Measurements from ENCODE around the gene STAT5A. TPM values are rescaled to one million over a fixed set of nuclear protein-coding genes. Genes with fewer than 3 reads are reported as not detected.

STAT5A gene
- total RNA-seq, 1 experiment from 2014 or later, result 0.91 TPM

DNA sequence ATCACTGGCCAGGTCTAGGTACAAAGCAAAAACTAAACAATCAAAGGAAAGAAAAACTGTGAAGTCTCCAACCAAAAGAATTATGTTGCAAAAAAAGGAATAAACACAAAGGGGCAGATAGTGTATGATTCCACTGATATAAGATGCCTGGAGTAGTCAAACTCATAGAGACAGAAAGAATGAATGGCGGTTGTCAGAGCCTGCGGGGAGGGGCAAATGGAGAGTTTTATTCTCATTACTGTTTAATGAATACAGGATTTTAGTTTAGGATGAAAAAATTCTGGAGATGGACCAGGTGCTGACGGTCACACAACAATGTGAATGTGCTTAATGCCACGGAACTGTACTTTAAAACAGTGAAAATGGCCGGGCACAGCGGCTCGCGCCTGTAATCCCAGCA lies 32.9 kb upstream of the STAT5A start:
- H3K79me2 ChIP-seq (ENCODE audit: insufficient read depth, low read length), result no peaks in the 10 kb centered on the region
- H4K20me1 ChIP-seq (ENCODE audit: insufficient read depth), result no peaks in the 10 kb centered on the region
- H3K27me3 ChIP-seq (ENCODE audit: insufficient read depth, low read length), result no peaks in the 10 kb centered on the region
- no peak overlapping the region for H3K9ac ChIP-seq (ENCODE audit: low read length)
- BruUV-seq (replicated peaks), result no TSS peak
- H3K27ac ChIP-seq (ENCODE audit: low read depth, low read length), result no peak overlapping the region
- intact Hi-C loops (cut with micrococcal nuclease), result no loop called here
- peak overlapping the region; percentile 48 for H3K4me2 ChIP-seq (ENCODE audit: low read length)
- no peaks in the 10 kb centered on the region for H3K9me3 ChIP-seq (ENCODE audit: control insufficient read depth in 1 of 2, insufficient read depth in 1 of 2, low read depth in 1 of 2, low read length in 2 of 2)
- H3K4me1 ChIP-seq (ENCODE audit: control insufficient read depth in 1 of 2, insufficient read depth in 2 of 2, low read length in 2 of 2), result peaks cover 19 to 37% of the 10 kb centered on the region in 2 experiments
- no peak for TF ChIP-seq YY1 (IDR thresholded peaks at IDR 0.05; ENCODE audit: extremely low read depth, insufficient replicate concordance, low read depth, low read length)
- no peak for TF ChIP-seq SIN3A (IDR thresholded peaks at IDR 0.05; ENCODE audit: low read depth)
- TF ChIP-seq EGR1 (IDR thresholded peaks at IDR 0.05; ENCODE audit: low read depth), result no peak
- TF ChIP-seq, protein P1, sequence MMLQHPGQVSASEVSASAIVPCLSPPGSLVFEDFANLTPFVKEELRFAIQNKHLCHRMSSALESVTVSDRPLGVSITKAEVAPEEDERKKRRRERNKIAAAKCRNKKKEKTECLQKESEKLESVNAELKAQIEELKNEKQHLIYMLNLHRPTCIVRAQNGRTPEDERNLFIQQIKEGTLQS (IDR thresholded peaks at IDR 0.05), result no peak
- TF ChIP-seq POLR2A (IDR thresholded peaks at IDR 0.05; ENCODE audit: borderline replicate concordance, extremely low read depth, insufficient read depth, insufficient read length), result no peak
- TF ChIP-seq TCF7L2 (IDR thresholded peaks at IDR 0.05; ENCODE audit: borderline replicate concordance, extremely low read depth, insufficient read depth, insufficient read length), result no peak
- TF ChIP-seq CEBPB (IDR thresholded peaks at IDR 0.05; ENCODE audit: low read depth), result no peak
- no peak for TF ChIP-seq REST (IDR thresholded peaks at IDR 0.05; ENCODE audit: low read depth)
- TF ChIP-seq SRF (IDR thresholded peaks at IDR 0.05; ENCODE audit: low read depth), result no peak
- no peak for TF ChIP-seq ZFX (IDR thresholded peaks at IDR 0.05)
- no peak for TF ChIP-seq JUND (IDR thresholded peaks at IDR 0.05)
- no peak for TF ChIP-seq MAX (IDR thresholded peaks at IDR 0.05)
- no peak for TF ChIP-seq POLR2AphosphoS5 (IDR thresholded peaks at IDR 0.05; ENCODE audit: low read depth, low read length)
- TF ChIP-seq RAD21 (IDR thresholded peaks at IDR 0.05; ENCODE audit: low read depth), result no peak
- no peak for TF ChIP-seq ZNF274 (IDR thresholded peaks at IDR 0.05; ENCODE audit: low read depth, low read length)
- no peak overlapping the region for H2AFZ ChIP-seq (ENCODE audit: low read depth, low read length, poor library complexity, severe bottlenecking)
- DNase-seq (ENCODE audit: low read depth, low spot score) (no peak), ATAC-seq (no peak)
- ChIA-PET CTCF (no interaction called here), RAD21 (ENCODE audit: low non-redundant PET in 1 of 2, low total read pairs in 2 of 2, uncharacterized antibody in 2 of 2, unreplicated experiment in 2 of 2) (no interaction called here), POLR2A (no interaction called here)
- H3K9me2 ChIP-seq (ENCODE audit: insufficient read depth), result no peaks in the 10 kb centered on the region
- no peak overlapping the region for H3K4me3 ChIP-seq (replicated peaks in 1 of 2; ENCODE audit: low read depth in 1 of 2, low read length in 2 of 2)
- no peaks in the 10 kb centered on the region for H3K36me3 ChIP-seq (ENCODE audit: control insufficient read depth in 1 of 2, insufficient read depth in 2 of 2, low read length in 2 of 2)
